Mucosa of rectum (tissue), 2 donors: ENCODE data around the gene NEDD4L.
A peak's percentile ranks its signal among the peaks of the same experiment; 100 is the strongest.

Experiments
- H3K27ac ChIP-seq, 2 donors: one replicate each; pipeline ENCODE4 v1.7.0; 2013; ENCODE audit warnings: inconsistent platforms in 2 of 2, low read depth in 2 of 2, low read length in 2 of 2
- H3K27me3 ChIP-seq, 2 donors: one replicate each; pipeline ENCODE4 v1.7.0; 2013; ENCODE audit warnings: low read length in 2 of 2; ENCODE audit not compliant: control insufficient read depth in 2 of 2, insufficient read depth in 2 of 2
- H3K36me3 ChIP-seq, 2 donors: one replicate each; pipeline ENCODE4 v1.7.0; 2013; ENCODE audit warnings: low read length in 2 of 2; ENCODE audit not compliant: control insufficient read depth in 2 of 2, insufficient read depth in 2 of 2
- H3K4me1 ChIP-seq, 2 donors: one replicate each; pipeline ENCODE4 v1.7.0; 2013; ENCODE audit warnings: low read length in 2 of 2, mild to moderate bottlenecking in 1 of 2; ENCODE audit not compliant: control insufficient read depth in 2 of 2, insufficient read depth in 2 of 2
- H3K4me3 ChIP-seq, 2 donors: one replicate each; pipeline ENCODE4 v1.7.0; 2013; ENCODE audit warnings: low read length in 2 of 2
- H3K9ac ChIP-seq, 2 donors: one replicate each; pipeline ENCODE4 v1.7.0; 2013; ENCODE audit warnings: low read length in 2 of 2, low read depth in 1 of 2, mild to moderate bottlenecking in 1 of 2
- H3K9me3 ChIP-seq, 2 donors: one replicate each; pipeline ENCODE4 v1.7.0; 2013; ENCODE audit warnings: low read length in 2 of 2; ENCODE audit not compliant: control insufficient read depth in 2 of 2
- donor health status: healthy.
- donor health status: Normal muscosa, but diverticular disease.

NEDD4L gene

DNA sequence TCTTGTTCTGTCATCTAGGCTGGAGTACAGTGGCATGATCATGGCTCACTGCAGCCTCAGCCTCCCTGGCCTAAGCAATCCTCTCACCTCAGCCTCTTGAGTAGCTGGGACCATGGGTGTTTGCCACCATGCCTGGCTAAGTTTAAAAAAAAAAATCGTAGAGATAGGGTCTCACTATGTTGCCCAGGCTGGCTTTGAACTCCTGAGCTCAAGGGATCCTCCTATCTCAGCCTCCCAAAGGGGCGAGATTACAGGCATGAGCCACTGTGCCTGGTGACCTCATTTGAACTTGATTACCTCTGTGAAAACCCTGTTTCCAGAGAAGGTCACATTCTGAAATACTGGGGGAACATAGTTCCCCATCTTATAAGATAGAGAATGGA is 190.3 kb downstream of the NEDD4L start:
- no peaks in the 10 kb centered on the region for H3K27me3 ChIP-seq
- peaks cover 18 to 50% of the 10 kb centered on the region in 2 donors for H3K4me1 ChIP-seq
- H3K9ac ChIP-seq: peak overlapping the region in 1 of 2 donors; percentile 40
- H3K36me3 ChIP-seq: no peaks in the 10 kb centered on the region
- no peak overlapping the region for H3K4me3 ChIP-seq
- H3K9me3 ChIP-seq: no peaks in the 10 kb centered on the region
- peak overlapping the region; percentile 54 to 69 for H3K27ac ChIP-seq

DNA sequence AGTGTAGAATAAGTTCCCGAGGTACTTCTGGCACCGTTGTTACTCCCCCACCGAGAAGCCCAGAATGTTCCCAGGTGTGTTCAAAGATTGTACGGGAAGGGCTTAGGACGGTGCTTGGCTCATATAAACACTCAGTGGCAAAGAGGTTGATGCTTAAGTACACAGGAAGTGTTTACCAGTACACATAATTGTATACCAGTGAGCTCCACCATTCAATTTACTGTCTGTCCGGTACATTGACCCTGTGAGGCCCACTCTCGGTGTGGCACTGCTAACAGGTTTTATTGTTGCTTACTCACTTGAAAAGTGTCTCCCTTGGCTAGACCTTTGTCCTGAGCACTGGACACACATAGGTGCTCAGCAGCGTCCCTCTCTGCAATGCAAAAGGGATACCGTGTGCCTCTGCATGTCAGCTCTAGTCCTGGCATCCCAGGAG is 191.0 kb downstream of the NEDD4L start:
- Histone ChIP-seq H3K9ac (peak overlapping the region in 1 of 2 donors; percentile 40), H3K27me3 (no peaks in the 10 kb centered on the region), H3K4me1 (peaks cover 18 to 50% of the 10 kb centered on the region in 2 donors), H3K4me3 (peak overlapping the region in 1 of 2 donors; percentile 11), H3K9me3 (no peaks in the 10 kb centered on the region), H3K27ac (peak overlapping the region; percentile 54 to 69), H3K36me3 (no peaks in the 10 kb centered on the region)

- Histone ChIP-seq H3K36me3 (no peaks in the 10 kb centered on the region), H3K9ac (no peak overlapping the region), H3K27me3 (no peaks in the 10 kb centered on the region), H3K9me3 (no peaks in the 10 kb centered on the region), H3K27ac (no peak overlapping the region), H3K4me1 (peaks cover 24 to 37% of the 10 kb centered on the region in 2 donors), H3K4me3 (no peak overlapping the region)
Measured at GRCh38 chr18:58239879-58240278, 195.9 kb downstream of the NEDD4L start.

DNA sequence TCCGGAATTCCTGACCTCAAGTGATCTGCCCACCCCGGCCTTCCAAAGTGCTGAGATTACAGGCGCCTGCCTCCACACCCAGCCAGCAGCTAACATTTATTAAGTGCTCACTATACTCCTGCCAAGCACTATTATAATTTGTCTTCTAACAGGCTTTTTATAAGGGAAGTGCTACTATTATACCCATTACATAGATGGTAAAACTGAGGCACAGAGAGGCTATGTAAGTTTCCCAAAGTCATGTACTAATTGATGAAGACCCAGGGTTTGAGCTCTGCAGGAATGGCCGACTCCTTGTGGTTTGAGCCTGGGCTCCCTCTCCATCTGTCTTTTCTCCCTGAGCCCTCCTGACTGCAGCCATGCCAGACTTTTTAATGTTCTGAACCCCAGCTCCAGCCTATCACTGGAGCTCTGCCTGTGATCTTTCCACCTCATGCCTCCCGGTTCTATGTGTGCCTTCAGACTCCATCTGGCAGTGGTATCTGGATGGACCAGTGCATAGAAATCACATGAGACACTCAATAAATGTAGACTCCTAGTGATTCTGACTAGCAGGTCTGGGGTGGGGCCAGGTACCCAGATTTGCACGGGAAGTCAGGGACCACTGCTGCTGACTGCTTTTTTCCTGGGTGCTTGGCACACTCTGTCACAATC is 197.1 kb downstream of the NEDD4L start:
- H3K4me1 ChIP-seq: peaks cover 19 to 30% of the 10 kb centered on the region in 2 donors
- H3K36me3 ChIP-seq: no peaks in the 10 kb centered on the region
- H3K4me3 ChIP-seq: no peak overlapping the region
- no peak overlapping the region for H3K9ac ChIP-seq
- no peaks in the 10 kb centered on the region for H3K9me3 ChIP-seq
- H3K27me3 ChIP-seq: no peaks in the 10 kb centered on the region
- H3K27ac ChIP-seq: no peak overlapping the region

GRCh38 chr18:58241877-58242276 is 197.9 kb downstream of the NEDD4L start:
- Histone ChIP-seq H3K27ac (no peak overlapping the region), H3K4me3 (no peak overlapping the region), H3K9ac (no peak overlapping the region), H3K36me3 (no peaks in the 10 kb centered on the region), H3K27me3 (no peaks in the 10 kb centered on the region), H3K9me3 (no peaks in the 10 kb centered on the region), H3K4me1 (peaks cover 19 to 34% of the 10 kb centered on the region in 2 donors)

- peaks cover 0 to 2% of the 10 kb centered on the region in 2 donors for H3K36me3 ChIP-seq
- H3K4me1 ChIP-seq: peaks cover 19 to 37% of the 10 kb centered on the region in 2 donors
- H3K4me3 ChIP-seq: no peak overlapping the region
- no peak overlapping the region for H3K9ac ChIP-seq
- peak overlapping the region; percentile 53 to 56 for H3K27ac ChIP-seq
- H3K27me3 ChIP-seq: no peaks in the 10 kb centered on the region
- no peaks in the 10 kb centered on the region for H3K9me3 ChIP-seq
Measured at GRCh38 chr18:58242435-58242834, 198.4 kb downstream of the NEDD4L start.

- Histone ChIP-seq H3K9ac (no peak overlapping the region), H3K4me1 (peaks cover 19 to 39% of the 10 kb centered on the region in 2 donors), H3K27me3 (no peaks in the 10 kb centered on the region), H3K4me3 (peak overlapping the region in 1 of 2 donors; percentile 24), H3K9me3 (no peaks in the 10 kb centered on the region), H3K27ac (peak overlapping the region; percentile 53 to 60), H3K36me3 (peaks cover 0 to 4% of the 10 kb centered on the region in 2 donors)
Measured at GRCh38 chr18:58242968-58243367, 198.9 kb downstream of the NEDD4L start.

DNA sequence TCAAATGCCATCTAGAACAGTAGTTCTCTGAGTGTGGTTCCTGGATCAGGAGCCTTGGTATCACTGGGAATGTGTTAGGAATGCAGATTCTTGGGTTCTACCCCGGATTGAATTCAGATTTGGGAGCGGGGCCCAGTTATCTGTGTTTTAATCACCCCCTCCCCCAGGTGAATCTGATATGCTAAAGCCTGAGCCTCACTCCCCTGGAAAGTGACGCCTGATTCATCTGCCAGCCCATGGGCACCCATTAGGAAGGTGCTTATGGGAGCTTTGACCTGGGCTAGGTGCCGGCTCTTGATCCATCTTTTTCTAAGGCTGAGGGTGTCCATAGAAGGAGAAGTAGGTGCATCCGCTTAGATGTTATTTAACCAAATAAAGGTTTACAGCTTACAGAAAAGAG is 199.4 kb downstream of the NEDD4L start:
- H3K4me3 ChIP-seq: peak overlapping the region in 1 of 2 donors; percentile 24
- no peak overlapping the region for H3K9ac ChIP-seq
- peak overlapping the region; percentile 32 to 60 for H3K27ac ChIP-seq
- H3K4me1 ChIP-seq: peaks cover 19 to 39% of the 10 kb centered on the region in 2 donors
- H3K36me3 ChIP-seq: peaks cover 0 to 4% of the 10 kb centered on the region in 2 donors
- H3K9me3 ChIP-seq: no peaks in the 10 kb centered on the region
- no peaks in the 10 kb centered on the region for H3K27me3 ChIP-seq

- Histone ChIP-seq H3K4me3 (peak overlapping the region in 1 of 2 donors; percentile 6), H3K9ac (peak overlapping the region in 1 of 2 donors; percentile 24), H3K36me3 (peaks cover 2 to 8% of the 10 kb centered on the region in 2 donors), H3K4me1 (peaks cover 11 to 20% of the 10 kb centered on the region in 2 donors), H3K9me3 (no peaks in the 10 kb centered on the region), H3K27me3 (no peaks in the 10 kb centered on the region), H3K27ac (peak overlapping the region in 1 of 2 donors; percentile 43)
Measured at GRCh38 chr18:58247363-58247834, 203.4 kb downstream of the NEDD4L start.

- Histone ChIP-seq H3K36me3 (peaks cover 2 to 9% of the 10 kb centered on the region in 2 donors), H3K4me1 (peaks cover 0 to 10% of the 10 kb centered on the region in 2 donors), H3K4me3 (no peak overlapping the region), H3K9me3 (no peaks in the 10 kb centered on the region), H3K9ac (no peak overlapping the region), H3K27ac (no peak overlapping the region), H3K27me3 (no peaks in the 10 kb centered on the region)
Measured at GRCh38 chr18:58249712-58250111, 205.7 kb downstream of the NEDD4L start.
